HEK293 (cell line): ENCODE data around the gene EFNA2.
A peak's percentile ranks its signal among the peaks of the same experiment; 100 is the strongest.

ENCODE experiments used
- CTCF ChIA-PET: fragments of 350-600 bp; formaldehyde crosslinking; extraction: SDS; loops from one replicate; lab custom pipeline; 2021; ENCODE audit warnings: antibody characterized with exemption; lab: Yijun Ruan, JAX
- POLR2A ChIA-PET: fragments of 300-600 bp; formaldehyde crosslinking; extraction: SDS; loops from one replicate; lab custom pipeline; 2020; ENCODE audit warnings: antibody characterized with exemption, inconsistent platforms; lab: Yijun Ruan, JAX
- H3K27ac ChIP-seq: fragments of 200-500 bp; sonication (Bioruptor generic); 2 replicates; pipeline ENCODE4 v1.5.1; 2014; ENCODE audit warnings: low read depth, low read length, control low read depth, inconsistent platforms; ENCODE audit errors: extremely low read depth
- H3K36me3 ChIP-seq, 2 experiments: fragments of 200-500 bp in 1 of 2; sonication (Bioruptor generic) in 1 of 2; 1 replicate in 1 of 2; 2 replicates in 1 of 2; pipeline ENCODE4 v1.5.1; 2014 to 2017; ENCODE audit warnings: inconsistent platforms in 2 of 2, low read length in 2 of 2; ENCODE audit not compliant: control insufficient read depth in 2 of 2, insufficient read depth in 1 of 2
- H3K4me1 ChIP-seq: fragments of 200-500 bp; sonication (Bioruptor generic); 2 replicates; pipeline ENCODE4 v1.5.1; 2014; ENCODE audit warnings: mild to moderate bottlenecking, low read length, inconsistent platforms; ENCODE audit not compliant: control insufficient read depth, insufficient read depth
- H3K4me3 ChIP-seq: 2 replicates; pipeline ENCODE4 v1.5.1; 2011; ENCODE audit warnings: low read depth, mild to moderate bottlenecking, control low read depth, low read length, moderate library complexity
- H3K9me3 ChIP-seq: fragments of 200-500 bp; sonication (Bioruptor generic); 2 replicates; pipeline ENCODE4 v1.5.1; 2014; ENCODE audit warnings: low read depth, low read length, inconsistent platforms; ENCODE audit not compliant: control insufficient read depth, insufficient read depth
- BCL11B ChIP-seq: fragments of 450-650 bp; formaldehyde crosslinking; IDR thresholded peaks from 2 replicates; pipeline ENCODE4 v1.5.1; 2016; ENCODE audit warnings: low read depth, missing biosample characterization, missing genetic modification characterization
- KLF17 ChIP-seq: fragments of 450-650 bp; formaldehyde crosslinking; IDR thresholded peaks from 2 replicates; pipeline ENCODE4 v1.5.1; 2016; ENCODE audit warnings: missing biosample characterization, missing genetic modification characterization
- PRDM10 ChIP-seq: fragments of 450-650 bp; formaldehyde crosslinking; IDR thresholded peaks from 2 replicates; pipeline ENCODE4 v1.5.1; 2016; ENCODE audit warnings: missing biosample characterization, missing genetic modification characterization
- TRIM28 ChIP-seq: IDR thresholded peaks from 2 replicates; pipeline ENCODE4 v1.6.1; 2011; ENCODE audit warnings: low read length, control low read depth, borderline replicate concordance
- YY1 ChIP-seq: fragments of 450-650 bp; formaldehyde crosslinking; IDR thresholded peaks from 2 replicates; pipeline ENCODE4 v1.5.1; 2018; ENCODE audit warnings: missing biosample characterization, missing genetic modification characterization
- ZBTB20 ChIP-seq: fragments of 450-650 bp; formaldehyde crosslinking; IDR thresholded peaks from 2 replicates; pipeline ENCODE4 v1.5.1; 2016; ENCODE audit warnings: missing biosample characterization, missing genetic modification characterization
- ZEB2 ChIP-seq: fragments of 450-650 bp; formaldehyde crosslinking; IDR thresholded peaks from 2 replicates; pipeline ENCODE4 v1.5.1; 2016; ENCODE audit warnings: missing biosample characterization, missing genetic modification characterization
- ZNF157 ChIP-seq: fragments of 450-650 bp; formaldehyde crosslinking; IDR thresholded peaks from 2 replicates; pipeline ENCODE4 v1.5.1; 2016; ENCODE audit warnings: missing biosample characterization, missing genetic modification characterization
- ZNF23 ChIP-seq: fragments of 450-650 bp; formaldehyde crosslinking; IDR thresholded peaks from 2 replicates; pipeline ENCODE4 v1.5.1; 2016; ENCODE audit warnings: missing biosample characterization, missing genetic modification characterization, borderline replicate concordance
- ZNF280D ChIP-seq: fragments of 450-650 bp; formaldehyde crosslinking; IDR thresholded peaks from 2 replicates; pipeline ENCODE4 v1.5.1; 2016; ENCODE audit warnings: missing biosample characterization, missing genetic modification characterization
- ZNF302 ChIP-seq: fragments of 450-650 bp; formaldehyde crosslinking; IDR thresholded peaks from 2 replicates; pipeline ENCODE4 v1.5.1; 2016; ENCODE audit warnings: missing biosample characterization, missing genetic modification characterization, low read depth
- ZNF311 ChIP-seq: fragments of 450-650 bp; formaldehyde crosslinking; IDR thresholded peaks from 2 replicates; pipeline ENCODE4 v1.5.1; 2017; ENCODE audit warnings: missing biosample characterization, missing genetic modification characterization, borderline replicate concordance
- ZNF324 ChIP-seq: fragments of 450-650 bp; formaldehyde crosslinking; IDR thresholded peaks from 2 replicates; pipeline ENCODE4 v1.5.1; 2016; ENCODE audit warnings: missing biosample characterization, missing genetic modification characterization
- ZNF404 ChIP-seq: fragments of 450-650 bp; formaldehyde crosslinking; IDR thresholded peaks from 2 replicates; pipeline ENCODE4 v1.5.1; 2017; ENCODE audit warnings: missing biosample characterization, missing genetic modification characterization
- ZNF596 ChIP-seq: fragments of 450-650 bp; IDR thresholded peaks from 2 replicates; pipeline ENCODE4 v1.5.0; 2018; ENCODE audit warnings: missing biosample characterization, mild to moderate bottlenecking, missing genetic modification characterization, moderate library complexity
- ZNF600 ChIP-seq: fragments of 450-650 bp; formaldehyde crosslinking; IDR thresholded peaks from 2 replicates; pipeline ENCODE4 v1.5.1; 2016; ENCODE audit warnings: missing biosample characterization, missing genetic modification characterization
- ZNF610 ChIP-seq: fragments of 450-650 bp; formaldehyde crosslinking; IDR thresholded peaks from 2 replicates; pipeline ENCODE4 v1.5.1; 2016; ENCODE audit warnings: missing biosample characterization, missing genetic modification characterization, borderline replicate concordance
- ZNF621 ChIP-seq: fragments of 450-650 bp; formaldehyde crosslinking; IDR thresholded peaks from 2 replicates; pipeline ENCODE4 v1.5.1; 2017; ENCODE audit warnings: missing biosample characterization, missing genetic modification characterization
- ZNF624 ChIP-seq: fragments of 450-650 bp; formaldehyde crosslinking; IDR thresholded peaks from 2 replicates; pipeline ENCODE4 v1.5.1; 2017; ENCODE audit warnings: missing biosample characterization, missing genetic modification characterization
- ZNF639 ChIP-seq: fragments of 450-650 bp; formaldehyde crosslinking; IDR thresholded peaks from 2 replicates; pipeline ENCODE4 v1.5.1; 2016; ENCODE audit warnings: missing biosample characterization, missing genetic modification characterization
- ZNF660 ChIP-seq: fragments of 450-650 bp; IDR thresholded peaks from 2 replicates; pipeline ENCODE4 v1.5.1; 2018; ENCODE audit warnings: missing biosample characterization, mild to moderate bottlenecking, missing genetic modification characterization
- ZNF692 ChIP-seq: fragments of 450-650 bp; formaldehyde crosslinking; IDR thresholded peaks from 2 replicates; pipeline ENCODE4 v1.5.1; 2016; ENCODE audit warnings: missing biosample characterization, missing genetic modification characterization
- ZNF785 ChIP-seq: fragments of 450-650 bp; formaldehyde crosslinking; IDR thresholded peaks from 2 replicates; pipeline ENCODE4 v1.5.1; 2016; ENCODE audit warnings: missing biosample characterization, missing genetic modification characterization
- ZNF837 ChIP-seq: fragments of 450-650 bp; formaldehyde crosslinking; IDR thresholded peaks from 2 replicates; pipeline ENCODE4 v1.5.1; 2016; ENCODE audit warnings: missing biosample characterization, missing genetic modification characterization
- ZSCAN30 ChIP-seq: fragments of 450-650 bp; IDR thresholded peaks from 2 replicates; pipeline ENCODE4 v1.5.1; 2018; ENCODE audit warnings: missing biosample characterization, mild to moderate bottlenecking, missing genetic modification characterization, moderate library complexity
- ZXDB ChIP-seq: fragments of 450-650 bp; formaldehyde crosslinking; IDR thresholded peaks from 2 replicates; pipeline ENCODE4 v1.5.1; 2016; ENCODE audit warnings: missing biosample characterization, missing genetic modification characterization

Gene EFNA2

GRCh38 chr19:1266129-1266915, 19.4 kb upstream of the EFNA2 start (continued):
- TF ChIP-seq PRDM10 (tag by site-specific recombination): peak; percentile 98
- TF ChIP-seq ZNF600 (tag by site-specific recombination): peak; percentile 36; the same call in 1 of the 2 replicates
- TF ChIP-seq ZNF624 (tag by site-specific recombination): no peak
- TF ChIP-seq ZNF639 (tag by site-specific recombination): no peak
- TF ChIP-seq KLF17 (tag by site-specific recombination): peak; percentile 85
- TF ChIP-seq ZNF23: no peak
- TF ChIP-seq ZNF660 (tag by site-specific recombination): no peak
- TF ChIP-seq ZNF302: no peak
- TF ChIP-seq YY1 (tag by site-specific recombination): no peak
- peak; percentile 44 for TF ChIP-seq ZBTB20
- no peak for TF ChIP-seq ZNF621 (tag by site-specific recombination)
- TF ChIP-seq ZNF610: no peak
- TF ChIP-seq ZNF404 (tag by site-specific recombination): no peak
- TF ChIP-seq, all 188 proteins: peak for 42

- Histone ChIP-seq H3K9me3 (no peaks in the 10 kb centered on the region), H3K4me3 (peak overlapping the region; percentile 35), H3K27ac (no peak overlapping the region; the same call in 1 of the 2 replicates), H3K4me1 (peaks cover 22% of the 10 kb centered on the region), H3K36me3 (peaks cover 4 to 22% of the 10 kb centered on the region in 2 experiments; a peak in 2 of 3 replicates)
- CTCF ChIA-PET: interaction anchor here (0.6 to 11.3 kb wide), 20 partner anchors 8 to 645 kb away, joined by 3 to 299 read pairs (median 4); partner anchors contain the start of genes ATP5F1D and FAM174C
- POLR2A ChIA-PET: interaction anchor here (1.2 to 7.7 kb wide), 7 partner anchors 8 to 26 kb away, joined by 3 to 407 read pairs (median 9); partner anchors contain the start of genes ATP5F1D and FAM174C
- TF ChIP-seq ZNF157: no peak
- 0 out of 2 replicates have a peak, but pooled peaks have one; percentile 60 for TF ChIP-seq ZNF596 (tag by site-specific recombination)
- peak; percentile 47; the same call in 1 of the 2 replicates for TF ChIP-seq ZNF324
- TF ChIP-seq ZNF785: 0 out of 2 replicates have a peak, but pooled peaks have one; percentile 48
- no peak for TF ChIP-seq ZNF311 (tag by site-specific recombination)
- TF ChIP-seq ZBTB20: no peak
- peak; percentile 78; the same call in 1 of the 2 replicates for TF ChIP-seq BCL11B (tag by site-specific recombination)
- peak; percentile 85 for TF ChIP-seq ZSCAN30
- peak; percentile 8; the same call in 1 of the 2 replicates for TF ChIP-seq ZNF692 (tag by site-specific recombination)
- peak; percentile 97 for TF ChIP-seq ZEB2 (tag by site-specific recombination)
- no peak for TF ChIP-seq ZXDB (tag by site-specific recombination)
- no peak for TF ChIP-seq ZNF280D (tag by site-specific recombination)
- no peak for TF ChIP-seq TRIM28
- no peak for TF ChIP-seq ZNF837 (tag by site-specific recombination)
Observed at GRCh38 chr19:1266916-1267476, 18.7 kb upstream of the EFNA2 start.
